ENCODE results near the gene OSGIN1.

Gene OSGIN1

DNA sequence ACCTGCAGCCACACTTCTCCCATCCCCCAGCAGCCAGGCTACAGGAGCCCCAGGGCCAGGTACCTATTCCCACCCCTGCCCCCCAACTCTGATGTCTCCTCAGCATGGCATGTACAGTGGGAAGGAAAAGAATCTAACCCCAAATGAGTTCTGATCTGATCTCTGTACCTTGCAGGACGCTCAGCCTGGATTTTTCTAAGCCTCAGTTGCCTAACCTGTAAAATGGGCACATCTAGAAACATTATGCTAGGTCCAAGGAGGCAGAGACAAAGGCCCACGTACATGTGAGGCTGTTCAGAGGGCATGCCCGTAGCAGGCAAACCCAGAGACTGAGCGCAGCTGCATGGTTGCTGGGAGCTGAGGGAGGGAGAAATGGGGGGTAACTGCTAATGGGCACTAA is 54.5 kb downstream of the OSGIN1 start:
- no peak for DNase-seq

DNA sequence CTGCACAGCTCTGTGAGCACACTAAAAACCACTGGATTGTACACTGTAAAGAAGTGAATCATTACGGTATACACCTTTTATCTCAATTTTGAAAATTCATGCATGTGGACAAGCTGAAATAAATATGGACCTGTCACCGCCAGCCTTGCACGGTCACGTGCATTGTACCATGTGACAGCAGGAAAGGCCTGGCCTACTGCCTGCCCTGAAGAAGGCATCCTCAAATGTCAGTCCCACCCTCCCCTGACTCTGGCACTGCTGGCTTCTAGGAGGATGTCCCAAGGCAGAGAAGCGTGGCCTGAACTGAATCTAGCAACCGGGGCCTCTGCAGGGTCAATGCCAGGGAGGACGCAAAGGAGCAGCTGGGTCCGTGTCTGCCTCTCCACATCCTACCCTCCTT is 54.9 kb downstream of the OSGIN1 start:
- no peak for DNase-seq

DNA sequence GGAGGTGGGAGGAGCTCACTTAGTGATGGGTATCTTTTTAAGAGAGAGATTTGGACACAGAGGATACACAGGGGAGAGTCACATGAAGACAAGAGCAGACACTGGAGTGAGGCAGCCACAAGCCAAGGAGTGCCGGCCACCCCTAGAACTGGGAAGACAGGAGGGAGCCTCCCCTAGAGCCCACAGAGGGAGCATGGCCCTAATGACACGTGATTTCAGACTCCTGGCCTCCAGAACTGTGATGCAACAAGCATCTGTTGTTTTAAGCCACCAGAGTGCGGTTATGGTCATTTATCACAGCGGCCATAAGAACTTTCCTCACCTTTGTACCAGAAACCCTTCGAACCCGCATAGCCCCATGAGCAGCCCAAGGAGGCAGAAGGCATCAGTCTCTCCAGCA is 56.2 kb downstream of the OSGIN1 start:
- no peak for DNase-seq

DNA sequence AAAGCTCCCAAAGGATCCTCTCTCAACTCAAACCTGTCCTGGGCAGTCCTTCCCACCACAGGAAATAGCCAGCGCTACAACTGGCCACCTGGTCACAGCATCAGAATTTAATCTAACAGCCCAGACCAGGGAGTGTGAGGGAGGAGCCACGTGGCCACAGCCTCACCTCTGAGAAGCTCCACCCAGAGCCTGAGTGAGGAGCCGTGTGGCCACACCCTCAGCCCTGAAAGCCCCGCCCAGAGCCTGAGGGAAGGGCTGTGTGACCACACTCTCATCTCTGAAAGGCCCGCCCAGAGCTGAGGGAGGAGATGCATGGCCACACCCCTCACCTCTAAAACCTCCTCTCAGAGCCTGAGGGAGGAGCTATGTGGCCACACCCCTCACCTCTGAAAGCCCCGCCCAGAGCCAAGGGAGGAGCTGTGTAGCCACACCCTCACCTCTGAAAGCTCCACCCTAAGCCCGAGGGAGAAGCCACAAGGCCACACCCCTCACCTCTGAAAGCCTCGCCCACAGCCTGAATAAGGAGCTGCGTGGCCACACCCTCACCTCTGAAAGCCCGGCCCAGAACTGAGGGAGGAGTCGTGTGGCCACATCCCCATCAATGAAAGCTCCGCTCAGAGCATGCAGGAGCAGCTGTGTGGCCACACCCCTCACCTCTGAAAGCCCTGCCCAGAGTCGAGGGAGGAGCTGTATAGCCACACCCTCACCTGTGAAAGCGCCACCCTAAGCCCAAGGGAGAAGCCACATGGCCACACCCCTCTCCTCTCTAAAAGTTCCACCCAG is 60.9 kb downstream of the OSGIN1 start:
- peak; percentile 21 for DNase-seq

DNA sequence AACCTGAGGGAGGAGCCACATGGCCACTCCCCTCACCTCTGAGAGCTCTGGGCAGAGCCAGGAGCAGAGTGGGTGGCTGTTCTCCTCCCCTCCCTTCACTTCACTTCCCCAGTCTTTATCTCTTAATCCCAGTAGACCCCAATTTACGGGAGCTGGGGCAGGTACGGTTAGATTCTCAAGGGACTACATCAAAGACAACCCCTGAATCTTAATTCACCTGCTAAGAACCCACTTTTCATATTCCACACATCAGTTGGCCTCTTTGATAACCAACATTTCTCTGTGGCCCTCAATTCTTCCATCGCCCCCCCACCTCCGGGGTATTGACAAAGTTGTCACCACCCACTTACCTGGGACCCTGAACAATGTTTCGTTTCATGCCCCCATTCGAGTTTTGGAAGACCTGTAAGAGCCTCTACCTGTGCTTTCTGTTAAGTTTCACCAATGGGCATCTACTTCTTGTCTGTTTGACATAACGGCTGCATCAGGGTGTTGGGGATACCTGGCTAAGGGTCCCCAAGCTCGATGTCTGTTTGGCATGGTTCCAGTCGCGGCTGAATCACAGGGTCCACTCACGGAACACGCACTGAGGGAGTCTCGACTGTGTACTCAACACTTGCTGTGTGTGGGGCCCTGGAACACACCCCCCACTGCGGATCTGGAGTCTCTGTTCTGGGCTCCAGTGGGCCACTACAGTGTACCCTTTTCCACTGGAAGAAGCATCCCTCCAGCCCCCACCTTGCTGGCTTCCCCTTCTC is 61.7 kb downstream of the OSGIN1 start:
- DNase-seq: no peak

DNA sequence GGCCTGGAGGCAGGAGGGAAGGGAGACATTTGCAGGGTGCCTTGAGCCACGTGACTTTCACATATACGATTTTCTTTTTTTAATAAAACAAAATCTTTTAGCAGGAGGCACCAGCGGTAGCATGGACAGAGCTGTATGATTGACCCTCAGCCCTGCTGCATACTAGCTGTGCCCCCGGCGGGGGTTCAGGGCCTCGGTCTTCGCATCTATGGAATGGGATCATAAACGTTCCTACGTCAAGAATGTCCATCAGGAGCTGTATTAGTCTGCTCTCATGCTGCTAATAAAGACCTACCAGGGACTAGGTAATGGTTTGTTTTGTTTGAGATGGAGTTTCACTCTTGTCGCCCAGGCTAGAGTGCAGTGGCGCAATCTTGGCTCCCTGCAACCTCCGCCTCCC is 62.4 kb downstream of the OSGIN1 start:
- DNase-seq: no peak
